OCI-LY7 (cell line): ENCODE results near the gene ZMYND11.

Experiments
- CTCF ChIP-seq: fragments of 200-600 bp; sonication (generic); conservative IDR thresholded peaks from 2 replicates; pipeline ENCODE4 v1.5.1; 2014; ENCODE audit warnings: mild to moderate bottlenecking, antibody characterized with exemption, low read length, moderate library complexity, mixed read lengths
- EZH2phosphoT487 ChIP-seq: fragments of 200-600 bp; sonication (generic); IDR thresholded peaks from 2 replicates; pipeline ENCODE4 v1.6.1; 2018; ENCODE audit warnings: low read depth, borderline replicate concordance, mild to moderate bottlenecking, mixed run types, antibody characterized with exemption, low read length, moderate library complexity, mixed read lengths

DNA sequence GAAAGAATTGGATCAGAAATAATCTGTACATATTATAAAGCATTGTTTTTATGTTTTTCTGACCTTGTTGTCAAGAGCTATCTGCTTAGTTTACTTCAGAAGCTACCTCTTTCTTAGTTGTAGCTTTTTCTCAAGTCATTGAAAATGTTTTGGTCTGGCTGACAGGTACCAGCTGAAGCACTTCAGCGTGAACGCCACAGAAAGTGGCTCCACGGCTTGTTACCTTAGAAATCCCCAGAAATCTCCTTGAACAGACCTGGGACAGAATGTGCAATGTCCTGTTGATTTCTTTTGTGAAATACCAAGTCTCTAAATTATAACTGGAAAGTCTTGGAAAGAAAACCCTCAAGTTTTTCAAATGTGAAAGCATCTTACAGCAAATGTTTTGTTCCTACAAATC lies 96.8 kb downstream of the ZMYND11 start:
- TF ChIP-seq CTCF = no peak
- no peak for TF ChIP-seq EZH2phosphoT487
